Subcutaneous abdominal adipose tissue (tissue), 5 donors: ENCODE measurements around the gene NPC1.
"Not testable (repeated sequence)": the region's sequence is repeated elsewhere in the genome, so short reads cannot be mapped to it uniquely, and the experiment has no call there.

ENCODE experiments used
- H3K27ac ChIP-seq: one replicate; pipeline ENCODE4 v1.7.0; 2013; ENCODE audit warnings: low read depth, mild to moderate bottlenecking, inconsistent platforms, low read length, moderate library complexity
- H3K27me3 ChIP-seq, 5 donors: one replicate each; pipeline ENCODE4 v1.7.0; 2013; ENCODE audit warnings: low read length in 5 of 5, inconsistent platforms in 1 of 5; ENCODE audit not compliant: control insufficient read depth in 5 of 5, insufficient read depth in 4 of 5
- H3K36me3 ChIP-seq, 5 donors: one replicate each; pipeline ENCODE4 v1.7.0; 2013; ENCODE audit warnings: low read length in 5 of 5; ENCODE audit not compliant: control insufficient read depth in 5 of 5, insufficient read depth in 5 of 5
- H3K4me1 ChIP-seq, 5 donors: one replicate each; pipeline ENCODE4 v1.7.0; 2013; ENCODE audit warnings: low read length in 5 of 5, mild to moderate bottlenecking in 3 of 5, moderate library complexity in 1 of 5; ENCODE audit not compliant: control insufficient read depth in 5 of 5, insufficient read depth in 5 of 5
- H3K4me3 ChIP-seq, 5 donors: one replicate each; pipeline ENCODE4 v1.7.0; 2013; ENCODE audit warnings: low read length in 5 of 5, low read depth in 1 of 5
- H3K9ac ChIP-seq, 5 donors: one replicate each; pipeline ENCODE4 v1.7.0; 2013; ENCODE audit warnings: low read length in 5 of 5, mild to moderate bottlenecking in 4 of 5, moderate library complexity in 3 of 5
- H3K9me3 ChIP-seq, 5 donors: one replicate each; pipeline ENCODE4 v1.7.0; 2013; ENCODE audit warnings: low read length in 5 of 5; ENCODE audit not compliant: control insufficient read depth in 5 of 5
- donor health status: healthy.
- donor health status: healthy.
- donor health status: healthy.
- donor health status: healthy.
- donor health status: healthy.

The NPC1 gene

DNA sequence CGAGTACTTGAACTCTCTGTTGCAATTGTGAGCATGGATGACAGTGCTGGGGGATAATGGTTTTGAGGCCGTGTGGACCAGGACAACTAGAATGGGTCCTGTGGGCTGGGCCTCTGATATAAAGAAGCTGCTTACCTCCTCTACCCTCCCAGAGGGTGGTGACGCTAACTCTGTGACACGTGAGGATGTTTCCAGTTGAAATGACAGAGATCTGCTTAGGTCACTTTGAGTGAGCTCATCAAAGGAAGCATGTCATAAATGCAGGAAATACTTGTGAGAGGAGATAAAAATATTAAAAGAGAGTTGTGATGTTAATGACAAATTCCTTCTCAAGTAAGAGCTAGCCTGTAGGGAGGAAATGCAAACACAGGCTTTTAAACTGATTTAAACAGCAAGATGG, 66.6 kb downstream of the NPC1 start:
- Histone ChIP-seq H3K9me3 (no peaks in the 10 kb centered on the region), H3K4me3 (no peak overlapping the region), H3K36me3 (peaks cover 16 to 79% (median 62%) of the 10 kb centered on the region in 5 donors), H3K4me1 (peaks cover 0 to 33% (median 8%) of the 10 kb centered on the region in 5 donors), H3K27me3 (no peaks in the 10 kb centered on the region), H3K9ac (no peak overlapping the region), H3K27ac (peak overlapping the region; percentile 49)

DNA sequence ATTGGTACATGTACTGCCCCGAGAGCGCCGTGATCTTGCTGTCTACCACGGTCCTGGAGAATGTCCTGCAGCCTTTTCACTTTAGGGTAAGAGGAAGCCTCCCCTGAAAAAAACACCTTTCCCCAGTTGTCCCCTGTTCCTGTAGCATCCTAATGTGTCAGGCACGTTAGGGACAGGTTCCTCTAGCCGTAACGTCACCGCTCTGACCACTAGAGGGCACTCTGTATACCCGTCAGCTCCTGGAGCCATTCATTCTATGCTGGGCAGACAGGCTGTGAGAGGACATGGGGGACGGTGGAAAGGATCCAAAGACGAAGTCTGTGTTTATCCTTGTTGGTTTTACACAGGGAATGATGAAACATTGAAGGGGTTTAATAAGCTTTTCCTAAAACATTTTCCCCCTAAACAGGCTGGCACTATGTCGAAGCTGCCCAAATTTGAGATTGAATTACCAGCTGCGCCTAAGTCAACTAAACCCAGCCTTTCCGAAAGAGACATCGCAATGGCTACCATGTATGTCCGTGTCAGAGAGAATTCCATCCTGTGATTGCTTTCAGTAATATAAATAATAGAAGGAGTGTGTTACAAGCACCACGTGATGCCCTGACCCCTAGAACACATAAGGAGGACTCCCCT, 70.3 kb downstream of the NPC1 start:
- peaks cover 9 to 56% (median 35%) of the 10 kb centered on the region in 5 donors for H3K36me3 ChIP-seq
- no peak overlapping the region for H3K9ac ChIP-seq
- H3K27ac ChIP-seq = no peak overlapping the region
- no peaks in the 10 kb centered on the region for H3K9me3 ChIP-seq
- H3K4me1 ChIP-seq = peaks cover 0 to 10% (median 5%) of the 10 kb centered on the region in 5 donors
- no peak overlapping the region for H3K4me3 ChIP-seq
- H3K27me3 ChIP-seq = no peaks in the 10 kb centered on the region

DNA sequence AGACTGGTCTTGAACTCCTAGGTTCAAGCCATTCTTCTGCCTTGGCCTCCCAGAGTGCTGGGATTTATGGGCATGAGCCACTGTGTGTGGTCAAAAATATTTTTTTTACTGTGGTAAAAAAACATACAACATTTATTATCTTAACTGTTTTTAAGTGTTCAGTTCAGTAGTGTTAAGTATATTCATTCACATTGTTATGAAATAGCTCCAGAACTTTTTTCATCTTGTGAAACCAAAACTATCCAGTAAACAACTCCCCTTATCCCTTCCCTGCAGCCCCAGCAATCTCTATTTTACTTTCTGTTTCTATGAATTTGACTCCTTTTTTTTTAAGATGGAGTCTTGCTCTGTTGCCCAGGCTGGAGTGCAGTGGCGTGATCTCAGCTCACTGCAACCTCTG, 73.7 kb downstream of the NPC1 start:
- no peaks in the 10 kb centered on the region for H3K27me3 ChIP-seq

DNA sequence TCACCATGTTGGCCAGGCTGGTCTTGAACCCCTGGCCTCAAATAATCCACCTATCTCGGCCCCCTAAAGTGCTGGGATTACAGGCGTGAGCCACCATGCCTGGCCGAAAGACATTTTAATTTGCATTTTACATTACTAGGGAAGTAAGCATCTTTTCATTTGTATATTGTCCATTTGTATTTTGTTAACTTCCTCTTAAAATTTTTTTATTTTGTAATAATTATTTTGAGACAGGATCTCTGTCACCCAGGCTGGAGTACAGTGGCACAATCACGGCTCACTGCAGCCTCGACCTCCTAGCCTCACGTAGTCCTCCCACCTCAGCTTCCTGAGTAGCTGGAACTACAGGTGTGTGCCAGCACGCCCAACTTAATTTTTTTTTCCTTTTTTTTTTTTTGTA, 74.1 kb downstream of the NPC1 start:
- H3K27ac ChIP-seq, H3K9ac ChIP-seq, H3K9me3 ChIP-seq, H3K4me3 ChIP-seq, H3K27me3 ChIP-seq, H3K4me1 ChIP-seq: not testable (repeated sequence)
- peaks cover 9 to 50% (median 28%) of the 10 kb centered on the region in 5 donors for H3K36me3 ChIP-seq

More for the DNA sequence above, 73.7 kb downstream of the NPC1 start:
- no peaks in the 10 kb centered on the region for H3K9me3 ChIP-seq
- no peak overlapping the region for H3K4me3 ChIP-seq
- H3K27ac ChIP-seq = no peak overlapping the region
- peaks cover 7 to 51% (median 29%) of the 10 kb centered on the region in 5 donors for H3K36me3 ChIP-seq
- peaks cover 0 to 6% (median 3%) of the 10 kb centered on the region in 5 donors for H3K4me1 ChIP-seq
- no peak overlapping the region for H3K9ac ChIP-seq

DNA sequence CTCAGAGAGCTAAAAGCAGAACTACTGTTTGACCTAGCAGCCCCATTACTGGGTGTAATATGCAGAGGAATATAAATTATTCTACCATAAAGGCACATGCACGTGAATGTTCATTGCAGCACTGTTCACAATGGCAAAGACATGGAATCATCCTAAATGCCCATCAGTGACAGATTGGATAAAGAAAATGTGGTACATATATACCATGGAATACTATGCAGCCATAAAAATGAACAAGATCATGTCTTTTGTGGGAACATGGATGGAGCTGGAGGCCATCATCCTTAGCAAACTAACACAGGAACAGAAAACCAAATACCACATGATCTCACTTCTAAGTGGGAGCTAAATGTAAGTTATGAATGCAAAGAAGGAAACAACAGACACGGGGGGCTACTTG, 75.4 kb downstream of the NPC1 start:
- not testable (repeated sequence) for H3K9ac ChIP-seq, H3K9me3 ChIP-seq, H3K4me1 ChIP-seq, H3K27ac ChIP-seq, H3K4me3 ChIP-seq, H3K27me3 ChIP-seq
- peaks cover 9 to 46% (median 28%) of the 10 kb centered on the region in 5 donors for H3K36me3 ChIP-seq

DNA sequence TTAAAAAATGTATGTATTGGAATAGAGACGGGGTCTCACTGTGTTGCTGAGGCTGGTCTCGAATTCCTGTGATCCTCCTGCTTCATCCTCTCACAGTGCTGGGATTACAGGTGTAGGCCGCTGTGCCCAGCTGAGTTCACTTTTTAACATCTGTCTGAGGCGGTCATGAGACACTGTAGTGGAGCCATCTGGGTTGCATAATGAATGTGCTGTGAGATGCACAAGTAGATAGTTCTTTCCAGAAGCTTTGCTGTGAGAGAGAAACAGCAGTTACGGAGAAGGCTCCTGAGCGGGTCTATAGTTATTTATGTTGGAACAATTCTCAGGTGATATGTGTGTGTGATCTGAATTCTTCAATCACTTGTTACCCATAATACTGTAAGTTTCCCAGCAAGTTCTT, 79.9 kb downstream of the NPC1 start:
- no peaks in the 10 kb centered on the region for H3K27me3 ChIP-seq
- H3K36me3 ChIP-seq = peaks cover 9 to 33% (median 20%) of the 10 kb centered on the region in 5 donors
- H3K27ac ChIP-seq = no peak overlapping the region
- H3K9ac ChIP-seq = no peak overlapping the region
- H3K4me1 ChIP-seq = peaks cover 3 to 30% (median 27%) of the 10 kb centered on the region in 5 donors
- no peak overlapping the region for H3K4me3 ChIP-seq
- H3K9me3 ChIP-seq = no peaks in the 10 kb centered on the region

DNA sequence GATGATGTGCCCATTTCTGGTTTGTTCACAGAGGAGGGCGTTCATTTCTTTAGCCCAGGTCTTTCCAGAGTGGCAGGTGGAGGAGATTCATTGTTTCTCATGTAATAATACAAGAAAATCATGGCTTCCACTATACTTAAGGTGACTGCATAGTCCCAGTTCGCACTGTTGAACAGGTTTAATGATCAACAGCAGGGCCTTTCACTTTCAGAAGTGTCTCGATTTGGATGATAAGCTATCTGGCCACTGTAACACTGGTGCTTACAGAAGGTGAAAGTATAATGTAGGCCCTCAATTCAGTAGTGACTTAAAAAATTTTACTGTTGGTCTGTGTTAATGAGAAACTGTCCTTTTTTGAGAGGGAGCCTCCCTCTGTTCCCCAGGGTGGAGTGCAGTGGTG, 81.6 kb downstream of the NPC1 start:
- Histone ChIP-seq H3K4me3 (peak overlapping the region in 4 of 5 donors; percentile 81 to 93 (median 88)), H3K36me3 (peaks cover 3 to 20% (median 11%) of the 10 kb centered on the region in 5 donors), H3K4me1 (peaks cover 3 to 30% (median 27%) of the 10 kb centered on the region in 5 donors), H3K27me3 (no peaks in the 10 kb centered on the region), H3K9me3 (no peaks in the 10 kb centered on the region), H3K9ac (peak overlapping the region in 4 of 5 donors; percentile 23 to 91 (median 86)), H3K27ac (no peak overlapping the region)

DNA sequence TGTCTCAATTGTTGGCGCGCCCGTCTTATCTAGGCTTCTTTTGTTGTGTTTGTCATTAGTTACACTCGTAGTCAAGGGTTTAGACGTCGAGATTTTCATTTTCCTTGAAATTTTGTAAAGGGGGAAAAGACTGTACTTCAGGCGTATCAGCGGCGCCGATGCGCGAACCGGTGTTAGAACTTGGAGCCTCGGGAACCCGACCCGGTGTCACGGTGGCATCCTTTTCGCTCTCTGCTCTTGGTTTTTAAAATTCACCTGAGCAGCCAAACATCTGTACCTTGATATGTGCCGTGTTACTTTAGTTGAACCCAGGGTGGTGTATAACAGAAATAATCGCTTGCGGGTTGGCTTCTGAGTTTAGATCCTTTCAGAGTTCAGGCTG, 82.4 kb downstream of the NPC1 start:
- Histone ChIP-seq H3K4me3 (peak overlapping the region; percentile 65 to 93 (median 87)), H3K9ac (peak overlapping the region; percentile 75 to 91 (median 84)), H3K4me1 (peaks cover 3 to 34% (median 28%) of the 10 kb centered on the region in 5 donors), H3K36me3 (peaks cover 3 to 16% (median 11%) of the 10 kb centered on the region in 5 donors), H3K27me3 (no peaks in the 10 kb centered on the region), H3K9me3 (no peaks in the 10 kb centered on the region), H3K27ac (peak overlapping the region; percentile 69)

DNA sequence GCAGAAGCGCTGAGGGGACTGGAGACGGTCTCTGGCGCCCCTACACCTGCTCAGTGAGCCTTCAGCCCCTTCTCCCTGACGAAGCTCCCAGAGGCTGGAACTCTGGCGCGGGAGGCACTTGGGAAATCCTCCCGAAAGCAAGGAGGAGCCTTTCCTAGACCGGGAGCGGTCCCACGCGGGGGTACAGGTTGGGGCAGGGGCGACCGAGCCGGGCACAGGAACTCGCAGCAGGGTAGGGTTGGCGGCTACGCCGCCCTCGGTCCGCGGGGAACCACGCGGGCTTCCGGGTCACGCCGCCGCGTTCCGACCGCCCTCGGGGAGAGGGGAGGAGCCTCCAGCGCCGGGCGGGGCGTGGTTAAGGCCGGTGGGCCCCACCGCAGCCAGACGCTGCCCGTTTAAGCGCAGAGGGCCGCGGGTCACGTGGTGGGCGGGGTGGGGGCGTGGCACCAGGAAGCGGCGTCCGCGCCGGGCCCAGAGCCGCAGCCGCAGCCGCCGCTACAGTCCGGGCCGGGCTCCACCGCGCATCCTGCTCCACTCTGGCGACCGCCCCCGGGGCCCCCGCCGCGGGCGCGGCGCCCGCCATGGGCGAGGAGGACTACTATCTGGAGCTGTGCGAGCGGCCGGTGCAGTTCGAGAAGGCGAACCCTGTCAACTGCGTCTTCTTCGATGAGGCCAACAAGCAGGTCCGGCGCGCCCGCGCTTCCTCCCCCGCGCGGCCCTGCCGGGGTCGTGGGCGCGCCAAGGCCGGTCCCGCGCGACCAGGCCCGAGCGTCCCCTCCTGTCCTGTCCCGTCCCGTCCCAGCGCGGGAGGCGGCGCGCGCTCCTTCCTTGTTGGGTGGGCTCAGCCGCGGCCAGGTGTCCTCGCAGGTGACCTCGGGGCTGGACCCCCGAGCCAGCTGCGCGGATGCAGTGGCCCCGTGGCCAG, 83.0 kb downstream of the NPC1 start, which contains the start of gene RMC1:
RMC1 (plus strand) TSS at position 474 of the 925 bp plus-strand sequence; CDS start at position 582, 108 bp downstream.
- H3K4me3 ChIP-seq = peak within 1 kb of the TSS; percentile 86 to 93 (median 88)
- H3K9ac ChIP-seq = peak within 1 kb of the TSS; percentile 88 to 92 (median 91)
- H3K4me1 ChIP-seq = peaks cover 3 to 39% (median 32%) of the 10 kb centered on the region in 5 donors
- H3K27ac ChIP-seq = peak within 1 kb of the TSS; percentile 90
- no peaks in the 10 kb centered on the region for H3K9me3 ChIP-seq
- peaks cover 3 to 12% (median 6%) of the 10 kb centered on the region in 5 donors for H3K36me3 ChIP-seq
- H3K27me3 ChIP-seq = no peaks in the 10 kb centered on the region
